Measurements from ENCODE around the gene PRR23A. TPM values are rescaled to one million over a fixed set of nuclear protein-coding genes. Genes with fewer than 3 reads are reported as not detected.

The PRR23A gene
- total RNA-seq, 4 donors from 2014 or later, result not detected

GRCh38 chr3:138964264-138964663 lies 41.8 kb downstream of the PRR23A start:
- no peak for TF ChIP-seq POLR2A (IDR thresholded peaks at IDR 0.05)
- TF ChIP-seq, protein P1, sequence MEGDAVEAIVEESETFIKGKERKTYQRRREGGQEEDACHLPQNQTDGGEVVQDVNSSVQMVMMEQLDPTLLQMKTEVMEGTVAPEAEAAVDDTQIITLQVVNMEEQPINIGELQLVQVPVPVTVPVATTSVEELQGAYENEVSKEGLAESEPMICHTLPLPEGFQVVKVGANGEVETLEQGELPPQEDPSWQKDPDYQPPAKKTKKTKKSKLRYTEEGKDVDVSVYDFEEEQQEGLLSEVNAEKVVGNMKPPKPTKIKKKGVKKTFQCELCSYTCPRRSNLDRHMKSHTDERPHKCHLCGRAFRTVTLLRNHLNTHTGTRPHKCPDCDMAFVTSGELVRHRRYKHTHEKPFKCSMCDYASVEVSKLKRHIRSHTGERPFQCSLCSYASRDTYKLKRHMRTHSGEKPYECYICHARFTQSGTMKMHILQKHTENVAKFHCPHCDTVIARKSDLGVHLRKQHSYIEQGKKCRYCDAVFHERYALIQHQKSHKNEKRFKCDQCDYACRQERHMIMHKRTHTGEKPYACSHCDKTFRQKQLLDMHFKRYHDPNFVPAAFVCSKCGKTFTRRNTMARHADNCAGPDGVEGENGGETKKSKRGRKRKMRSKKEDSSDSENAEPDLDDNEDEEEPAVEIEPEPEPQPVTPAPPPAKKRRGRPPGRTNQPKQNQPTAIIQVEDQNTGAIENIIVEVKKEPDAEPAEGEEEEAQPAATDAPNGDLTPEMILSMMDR (IDR thresholded peaks at IDR 0.05), result no peak
- H3K36me3 ChIP-seq, result no peaks in the 10 kb centered on the region
- H3K9me3 ChIP-seq, result peaks cover 0 to 5% (median 0%) of the 10 kb centered on the region in 4 donors
- peaks cover 0 to 5% (median 0%) of the 10 kb centered on the region in 4 donors for H3K4me1 ChIP-seq
- no peak overlapping the region for H3K4me3 ChIP-seq
- no peak for DNase-seq
- H3K27ac ChIP-seq, result no peak overlapping the region
- peaks cover 0 to 10% of the 10 kb centered on the region in 2 donors for H3K27me3 ChIP-seq

- no peak overlapping the region for H3K27ac ChIP-seq
- DNase-seq, result no peak
- peaks cover 0 to 5% (median 0%) of the 10 kb centered on the region in 4 donors for H3K9me3 ChIP-seq
- peaks cover 0 to 5% (median 0%) of the 10 kb centered on the region in 4 donors for H3K4me1 ChIP-seq
- H3K4me3 ChIP-seq, result no peak overlapping the region
- no peak for TF ChIP-seq POLR2A (IDR thresholded peaks at IDR 0.05)
- TF ChIP-seq, protein P1 (IDR thresholded peaks at IDR 0.05), result no peak
- no peaks in the 10 kb centered on the region for H3K36me3 ChIP-seq
- H3K27me3 ChIP-seq, result peaks cover 0 to 10% of the 10 kb centered on the region in 2 donors
Measured at GRCh38 chr3:138962854-138963560, 43.1 kb downstream of the PRR23A start.

DNA sequence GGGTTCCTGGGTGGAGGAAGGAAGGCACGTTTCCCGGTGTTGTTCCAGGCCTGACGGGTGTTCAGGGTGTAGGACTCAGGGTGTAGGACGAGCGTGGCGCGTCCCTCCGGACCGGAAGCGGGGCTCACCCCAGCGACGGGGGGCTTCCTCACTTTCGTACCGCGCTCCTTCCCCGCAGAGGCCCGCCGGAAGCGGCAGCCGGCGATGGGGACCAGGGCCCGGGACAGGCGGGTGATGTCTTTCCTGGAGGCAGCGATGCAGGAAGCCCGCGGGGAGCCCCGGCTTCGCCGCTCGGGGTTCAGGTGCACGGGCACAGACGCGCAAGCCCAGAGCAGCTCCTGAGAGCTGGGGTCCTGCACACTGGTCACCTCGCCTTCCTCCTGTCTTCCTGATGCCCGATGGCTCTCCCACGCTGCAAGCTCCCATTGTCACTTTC lies 45.6 kb downstream of the PRR23A start:
- peaks cover 0 to 5% (median 0%) of the 10 kb centered on the region in 4 donors for H3K4me1 ChIP-seq
- TF ChIP-seq, protein P1 (IDR thresholded peaks at IDR 0.05), result no peak
- no peak overlapping the region for H3K4me3 ChIP-seq

More for the DNA sequence above, 45.6 kb downstream of the PRR23A start:
- DNase-seq, result no peak
- peaks cover 0 to 4% (median 0%) of the 10 kb centered on the region in 4 donors for H3K9me3 ChIP-seq
- peaks cover 0 to 10% of the 10 kb centered on the region in 2 donors for H3K27me3 ChIP-seq
- no peaks in the 10 kb centered on the region for H3K36me3 ChIP-seq
- H3K27ac ChIP-seq, result no peak overlapping the region

Other genes with a start within 250 kb of the PRR23A start
- gene PIK3CB, start 171.3 kb downstream of the PRR23A start, total RNA-seq, result 10 to 100 TPM; 32.2 to 52.1 (median 41.5) TPM
- not detected for gene FOXL2, start 59.1 kb downstream of the PRR23A start, total RNA-seq
- not detected for gene FOXL2NB, start 59.1 kb downstream of the PRR23A start, total RNA-seq
- not detected for gene PRR23B, start 14.7 kb upstream of the PRR23A start, total RNA-seq
- gene PRR23C, start 38.6 kb upstream of the PRR23A start, total RNA-seq, result not detected

Measured in Peyer's patch (tissue), 4 donors.